Measurements from ENCODE around the gene CIRBP.

- TF ChIP-seq CTCF (IDR thresholded peaks at IDR 0.05; ENCODE audit: insufficient read depth, low read depth, low read length) (no peak), EZH2 (IDR thresholded peaks at IDR 0.05; ENCODE audit: insufficient read depth, low read length) (no peak)
Measured at GRCh38 chr19:1228161-1228957, 40.8 kb upstream of the CIRBP start.

Data from astrocyte (in vitro differentiated cells and primary cell).